ENCODE measurements around the gene SLU7.

The SLU7 gene

DNA sequence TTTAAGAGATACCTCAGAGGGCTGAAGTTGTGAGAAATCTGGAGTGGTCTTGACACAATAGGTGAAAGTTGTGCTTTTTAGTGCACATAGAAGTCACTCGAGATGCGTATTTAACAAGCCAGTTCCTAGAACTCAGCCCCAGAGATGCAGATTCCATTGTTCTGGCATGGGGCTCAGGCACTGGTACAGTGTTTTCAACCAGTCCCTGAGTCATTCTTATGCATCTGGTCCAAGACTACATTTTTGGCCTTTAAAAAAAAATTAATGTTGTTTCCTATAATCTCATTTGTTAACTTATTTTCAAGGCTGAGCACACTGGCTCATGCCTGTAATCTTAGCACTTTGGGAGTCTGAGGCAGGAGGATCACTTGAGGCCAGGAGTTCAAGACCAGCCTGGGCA is 32.4 kb upstream of the SLU7 start:
- H3K4me3 ChIP-seq (ENCODE audit: low read depth, low read length): no peak overlapping the region
- TF ChIP-seq, protein P1, sequence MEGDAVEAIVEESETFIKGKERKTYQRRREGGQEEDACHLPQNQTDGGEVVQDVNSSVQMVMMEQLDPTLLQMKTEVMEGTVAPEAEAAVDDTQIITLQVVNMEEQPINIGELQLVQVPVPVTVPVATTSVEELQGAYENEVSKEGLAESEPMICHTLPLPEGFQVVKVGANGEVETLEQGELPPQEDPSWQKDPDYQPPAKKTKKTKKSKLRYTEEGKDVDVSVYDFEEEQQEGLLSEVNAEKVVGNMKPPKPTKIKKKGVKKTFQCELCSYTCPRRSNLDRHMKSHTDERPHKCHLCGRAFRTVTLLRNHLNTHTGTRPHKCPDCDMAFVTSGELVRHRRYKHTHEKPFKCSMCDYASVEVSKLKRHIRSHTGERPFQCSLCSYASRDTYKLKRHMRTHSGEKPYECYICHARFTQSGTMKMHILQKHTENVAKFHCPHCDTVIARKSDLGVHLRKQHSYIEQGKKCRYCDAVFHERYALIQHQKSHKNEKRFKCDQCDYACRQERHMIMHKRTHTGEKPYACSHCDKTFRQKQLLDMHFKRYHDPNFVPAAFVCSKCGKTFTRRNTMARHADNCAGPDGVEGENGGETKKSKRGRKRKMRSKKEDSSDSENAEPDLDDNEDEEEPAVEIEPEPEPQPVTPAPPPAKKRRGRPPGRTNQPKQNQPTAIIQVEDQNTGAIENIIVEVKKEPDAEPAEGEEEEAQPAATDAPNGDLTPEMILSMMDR (IDR thresholded peaks at IDR 0.05; ENCODE audit: low read depth, low read length, missing control alignments): no peak
- no peak for DNase-seq (ENCODE audit: low read depth)
- in situ Hi-C loops (cut with HindIII; ENCODE audit: low sequenced_read_pairs): no loop called here

- no peak for DNase-seq (ENCODE audit: low read depth)
- no peak overlapping the region for H3K4me3 ChIP-seq (ENCODE audit: low read depth, low read length)
- TF ChIP-seq, protein P1 (IDR thresholded peaks at IDR 0.05; ENCODE audit: low read depth, low read length, missing control alignments): no peak
- in situ Hi-C loops (cut with HindIII; ENCODE audit: low sequenced_read_pairs): no loop called here
Measured at GRCh38 chr5:160450164-160450932, 31.5 kb upstream of the SLU7 start.

DNA sequence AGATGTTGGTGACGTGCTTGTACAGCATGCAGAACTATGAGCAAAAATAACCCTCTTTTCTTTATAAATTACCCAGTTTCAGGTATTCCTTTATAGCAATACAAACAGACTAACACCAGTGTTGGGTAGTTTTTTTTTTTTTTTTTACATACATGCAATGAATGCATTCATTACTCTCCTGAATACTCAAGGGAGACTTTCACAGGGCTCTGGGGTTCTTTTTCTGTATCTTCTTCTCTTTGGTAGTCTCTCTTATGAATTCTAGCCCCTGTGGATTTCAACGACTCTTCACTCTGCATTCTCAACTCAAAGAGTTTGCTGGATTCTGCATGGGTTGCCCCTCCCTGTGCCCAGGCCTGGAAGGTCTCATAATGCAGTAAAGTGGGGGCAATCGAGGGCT is 30.6 kb upstream of the SLU7 start:
- in situ Hi-C loops (cut with HindIII; ENCODE audit: low sequenced_read_pairs): no loop called here
- DNase-seq (ENCODE audit: low read depth): no peak
- TF ChIP-seq, protein P1 (IDR thresholded peaks at IDR 0.05; ENCODE audit: low read depth, low read length, missing control alignments): no peak
- no peak overlapping the region for H3K4me3 ChIP-seq (ENCODE audit: low read depth, low read length)

DNA sequence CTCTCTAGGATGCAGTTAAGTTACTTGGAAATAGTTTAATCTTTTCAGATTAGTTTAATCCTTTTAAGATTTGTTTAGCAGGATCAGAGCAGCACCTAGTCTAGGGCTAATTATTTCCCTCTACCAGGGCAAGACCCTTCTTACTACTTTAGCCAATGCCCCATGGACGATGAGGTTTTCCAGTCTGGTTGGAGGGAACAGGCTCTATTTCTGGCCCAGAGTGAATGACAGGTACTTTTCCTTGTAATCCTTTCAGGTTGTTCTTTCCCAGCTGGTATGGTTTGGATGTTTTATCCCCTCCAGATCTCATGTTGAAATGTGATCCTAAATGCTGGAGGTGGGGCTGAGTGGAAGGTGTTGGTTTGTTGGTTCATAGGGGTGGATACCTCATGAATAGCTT is 30.0 kb upstream of the SLU7 start:
- H3K4me3 ChIP-seq (ENCODE audit: low read depth, low read length): no peak overlapping the region
- TF ChIP-seq, protein P1 (IDR thresholded peaks at IDR 0.05; ENCODE audit: low read depth, low read length, missing control alignments): no peak
- in situ Hi-C loops (cut with HindIII; ENCODE audit: low sequenced_read_pairs): no loop called here
- DNase-seq (ENCODE audit: low read depth): no peak

GRCh38 chr5:160445751-160446150 is 26.9 kb upstream of the SLU7 start:
- DNase-seq (ENCODE audit: low read depth): no peak
- in situ Hi-C loops (cut with HindIII; ENCODE audit: low sequenced_read_pairs): no loop called here
- TF ChIP-seq, protein P1 (IDR thresholded peaks at IDR 0.05; ENCODE audit: low read depth, low read length, missing control alignments): no peak
- no peak overlapping the region for H3K4me3 ChIP-seq (ENCODE audit: low read depth, low read length)

GRCh38 chr5:160445132-160445531 is 26.3 kb upstream of the SLU7 start:
- no peak overlapping the region for H3K4me3 ChIP-seq (ENCODE audit: low read depth, low read length)
- in situ Hi-C loops (cut with HindIII; ENCODE audit: low sequenced_read_pairs): no loop called here
- DNase-seq (ENCODE audit: low read depth): no peak
- TF ChIP-seq, protein P1 (IDR thresholded peaks at IDR 0.05; ENCODE audit: low read depth, low read length, missing control alignments): no peak

Measured in astrocyte of the cerebellum (primary cell).